Osteocyte (in vitro differentiated cells): ENCODE data around the gene TTYH3. TPM values are rescaled to one million over a fixed set of nuclear protein-coding genes. Genes with fewer than 3 reads are reported as not detected.
A peak's percentile ranks its signal among the peaks of the same experiment; 100 is the strongest.

ENCODE experiments used
- DNase-seq: peaks from one replicate; pipeline ENCODE4 v3.0.0; 2021; ENCODE audit warnings: mixed read lengths; ENCODE audit not compliant: unreplicated experiment; ENCODE audit errors: extremely low spot score
- H3K27ac Mint-ChIP-seq: one replicate; pipeline ENCODE4 v1.8.0; 2021; ENCODE audit warnings: mild to moderate bottlenecking, mixed read lengths; ENCODE audit not compliant: unreplicated experiment
- H3K27me3 Mint-ChIP-seq: one replicate; pipeline ENCODE4 v1.8.0; 2021; ENCODE audit warnings: mixed read lengths; ENCODE audit not compliant: unreplicated experiment
- H3K36me3 Mint-ChIP-seq: one replicate; pipeline ENCODE4 v1.8.0; 2021; ENCODE audit warnings: mixed read lengths; ENCODE audit not compliant: unreplicated experiment
- H3K4me1 Mint-ChIP-seq: one replicate; pipeline ENCODE4 v1.8.0; 2021; ENCODE audit warnings: mixed read lengths; ENCODE audit not compliant: unreplicated experiment
- H3K4me3 Mint-ChIP-seq: one replicate; pipeline ENCODE4 v1.8.0; 2021; ENCODE audit warnings: mild to moderate bottlenecking, moderate library complexity, mixed read lengths; ENCODE audit not compliant: unreplicated experiment
- H3K9me3 Mint-ChIP-seq: one replicate; pipeline ENCODE4 v1.8.0; 2021; ENCODE audit warnings: mixed read lengths; ENCODE audit not compliant: unreplicated experiment
- total RNA-seq: library from RNA; stranded (reverse); gene quantifications from 2 replicates; pipeline ENCODE4 v1.2.1, GENCODE V29; 2021
- TF ChIP-seq, protein P1 (sequence below): fragments of 200-600 bp; sonication (generic); IDR thresholded peaks from 2 replicates; pipeline ENCODE4 v1.5.0; 2021; ENCODE audit warnings: antibody characterized with exemption, mild to moderate bottlenecking, moderate library complexity

TTYH3 gene
- total RNA-seq, 1 donor from 2014 or later = 376 TPM

- TF ChIP-seq, protein P1, sequence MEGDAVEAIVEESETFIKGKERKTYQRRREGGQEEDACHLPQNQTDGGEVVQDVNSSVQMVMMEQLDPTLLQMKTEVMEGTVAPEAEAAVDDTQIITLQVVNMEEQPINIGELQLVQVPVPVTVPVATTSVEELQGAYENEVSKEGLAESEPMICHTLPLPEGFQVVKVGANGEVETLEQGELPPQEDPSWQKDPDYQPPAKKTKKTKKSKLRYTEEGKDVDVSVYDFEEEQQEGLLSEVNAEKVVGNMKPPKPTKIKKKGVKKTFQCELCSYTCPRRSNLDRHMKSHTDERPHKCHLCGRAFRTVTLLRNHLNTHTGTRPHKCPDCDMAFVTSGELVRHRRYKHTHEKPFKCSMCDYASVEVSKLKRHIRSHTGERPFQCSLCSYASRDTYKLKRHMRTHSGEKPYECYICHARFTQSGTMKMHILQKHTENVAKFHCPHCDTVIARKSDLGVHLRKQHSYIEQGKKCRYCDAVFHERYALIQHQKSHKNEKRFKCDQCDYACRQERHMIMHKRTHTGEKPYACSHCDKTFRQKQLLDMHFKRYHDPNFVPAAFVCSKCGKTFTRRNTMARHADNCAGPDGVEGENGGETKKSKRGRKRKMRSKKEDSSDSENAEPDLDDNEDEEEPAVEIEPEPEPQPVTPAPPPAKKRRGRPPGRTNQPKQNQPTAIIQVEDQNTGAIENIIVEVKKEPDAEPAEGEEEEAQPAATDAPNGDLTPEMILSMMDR = no peak
- Mint-ChIP-seq H3K4me3 (no peak overlapping the region), H3K9me3 (no peaks in the 10 kb centered on the region), H3K27me3 (no peaks in the 10 kb centered on the region), H3K4me1 (peaks cover 62% of the 10 kb centered on the region), H3K27ac (peak overlapping the region; percentile 85), H3K36me3 (peaks cover 3% of the 10 kb centered on the region)
- no peak for DNase-seq
Measured at GRCh38 chr7:2645274-2645868, 13.6 kb downstream of the TTYH3 start.

- no peak overlapping the region for H3K4me3 Mint-ChIP-seq
- DNase-seq = no peak
Measured at GRCh38 chr7:2646336-2646679, 14.5 kb downstream of the TTYH3 start.

DNA sequence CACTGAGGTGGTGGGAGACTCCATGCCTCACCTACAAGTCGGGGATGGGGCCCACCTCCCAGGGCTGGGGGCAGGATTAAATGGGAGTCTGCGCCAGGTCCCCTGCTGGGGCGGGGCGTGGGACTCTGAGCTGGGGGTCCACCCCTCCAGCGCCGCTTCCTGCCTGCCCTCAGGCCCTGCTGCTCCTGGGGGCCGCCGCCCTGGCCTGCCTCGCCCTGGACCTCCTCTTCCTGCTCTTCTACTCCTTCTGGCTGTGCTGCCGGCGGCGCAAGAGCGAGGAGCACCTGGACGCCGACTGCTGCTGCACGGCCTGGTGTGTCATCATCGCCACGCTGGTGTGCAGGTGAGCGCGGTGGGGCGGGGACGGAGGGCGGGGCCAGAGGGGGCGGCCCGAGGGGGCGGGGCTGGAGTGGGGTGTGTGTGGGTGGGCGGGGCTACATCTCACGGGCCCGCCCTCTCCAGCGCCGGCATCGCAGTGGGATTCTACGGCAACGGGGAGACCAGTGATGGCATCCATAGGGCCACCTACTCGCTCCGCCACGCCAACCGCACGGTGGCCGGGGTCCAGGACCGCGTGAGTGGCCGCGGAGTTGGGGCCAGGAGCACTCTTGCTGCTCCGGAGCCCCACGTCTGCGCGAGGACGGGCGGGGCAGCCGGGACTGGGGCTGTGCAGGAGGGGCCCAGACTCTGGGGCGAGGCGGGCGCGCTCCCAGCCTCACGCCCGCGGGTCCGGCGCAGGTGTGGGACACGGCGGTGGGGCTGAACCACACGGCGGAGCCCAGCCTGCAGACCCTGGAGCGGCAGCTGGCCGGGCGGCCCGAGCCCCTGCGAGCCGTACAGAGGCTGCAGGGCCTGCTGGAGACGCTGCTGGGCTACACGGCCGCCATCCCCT, 15.1 kb downstream of the TTYH3 start:
- H3K4me3 Mint-ChIP-seq = no peak overlapping the region
- no peaks in the 10 kb centered on the region for H3K27me3 Mint-ChIP-seq
- TF ChIP-seq, protein P1 = no peak
- H3K9me3 Mint-ChIP-seq = no peaks in the 10 kb centered on the region
- no peak overlapping the region for H3K27ac Mint-ChIP-seq
- DNase-seq = no peak
- H3K36me3 Mint-ChIP-seq = peaks cover 11% of the 10 kb centered on the region
- H3K4me1 Mint-ChIP-seq = peaks cover 56% of the 10 kb centered on the region

More at GRCh38 chr7:2646336-2646679, 14.5 kb downstream of the TTYH3 start:
- H3K27ac Mint-ChIP-seq = no peak overlapping the region
- TF ChIP-seq, protein P1 = no peak
- H3K4me1 Mint-ChIP-seq = peaks cover 59% of the 10 kb centered on the region
- no peaks in the 10 kb centered on the region for H3K9me3 Mint-ChIP-seq
- peaks cover 8% of the 10 kb centered on the region for H3K36me3 Mint-ChIP-seq
- no peaks in the 10 kb centered on the region for H3K27me3 Mint-ChIP-seq

DNA sequence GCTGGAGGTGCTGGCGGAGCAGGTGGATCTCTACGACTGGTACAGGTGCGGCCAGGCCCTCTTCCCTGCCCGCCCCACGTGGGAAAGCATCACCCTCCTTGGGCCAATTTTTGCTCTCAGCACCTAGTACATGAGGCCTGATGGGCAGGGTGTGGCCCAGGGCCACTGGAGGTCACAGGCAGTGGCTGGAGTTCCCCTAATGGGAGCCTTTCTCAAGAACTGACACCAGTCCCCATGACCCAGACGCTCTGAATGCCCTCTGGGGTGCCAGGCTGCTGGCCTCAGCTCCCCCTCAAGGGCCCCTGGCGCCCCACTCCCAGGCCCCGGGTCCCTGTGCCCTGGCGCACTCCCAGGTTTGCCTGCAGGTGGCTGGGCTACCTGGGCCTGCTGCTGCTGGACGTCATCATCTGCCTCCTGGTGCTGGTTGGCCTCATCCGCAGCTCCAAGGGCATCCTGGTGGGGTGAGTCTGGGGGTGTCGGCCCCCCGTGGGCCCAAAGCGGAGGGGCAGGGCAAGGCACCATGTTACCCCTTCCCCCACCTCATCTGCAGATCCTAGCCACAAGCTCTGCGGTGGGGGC, 15.9 kb downstream of the TTYH3 start:
- no peak for DNase-seq
- no peaks in the 10 kb centered on the region for H3K9me3 Mint-ChIP-seq
- no peak overlapping the region for H3K27ac Mint-ChIP-seq
- peaks cover 57% of the 10 kb centered on the region for H3K4me1 Mint-ChIP-seq
- TF ChIP-seq, protein P1 = no peak
- peaks cover 17% of the 10 kb centered on the region for H3K36me3 Mint-ChIP-seq
- H3K4me3 Mint-ChIP-seq = no peak overlapping the region
- no peaks in the 10 kb centered on the region for H3K27me3 Mint-ChIP-seq
